H1 (cell line): ENCODE results near the gene CGGBP1. TPM values are rescaled to one million over a fixed set of nuclear protein-coding genes. Genes with fewer than 3 reads are reported as not detected.
A peak's percentile ranks its signal among the peaks of the same experiment; 100 is the strongest.

Source experiments
- CTCF ChIA-PET: fragments of 300-600 bp; sonication (Branson Sonifier 250); formaldehyde crosslinking; loops from one replicate; lab custom pipeline; 2021; ENCODE audit not compliant: partially characterized antibody; lab: Charles Lee
- POLR2A ChIA-PET: fragments of 300-600 bp; sonication (Branson Sonifier 250); formaldehyde crosslinking; loops from one replicate; lab custom pipeline; 2021; ENCODE audit warnings: inconsistent platforms; ENCODE audit not compliant: partially characterized antibody; lab: Charles Lee
- DNase-seq, 2 experiments: peaks; one replicate each; pipeline versions ENCODE4 v3.0.0 to v3.0.0-alpha.2; 2010 to 2022; ENCODE audit warnings: low spot score in 2 of 2, low read depth in 1 of 2, mixed read lengths in 1 of 2
- FAIRE-seq: peaks from 2 replicates; lab custom pipeline; 2011; peaks lifted over from hg19 to GRCh38; lab: Jason Lieb, UNC
- H2AFZ ChIP-seq: 2 replicates; pipeline ENCODE4 v1.8.1; 2012; ENCODE audit warnings: low read length, inconsistent platforms
- H2AK5ac ChIP-seq: 2 replicates; pipeline ENCODE4 v1.6.1; 2013; ENCODE audit warnings: low read depth, low read length
- H2BK120ac ChIP-seq: replicated peaks from 2 replicates; pipeline ENCODE3; 2013; ENCODE audit warnings: low read depth, low read length, inconsistent platforms
- H2BK12ac ChIP-seq: 2 replicates; pipeline ENCODE4 v1.6.1; 2013; ENCODE audit warnings: low read depth, low read length
- H2BK15ac ChIP-seq: 2 replicates; pipeline ENCODE4 v1.6.1; 2013; ENCODE audit warnings: low read length
- H2BK20ac ChIP-seq: 2 replicates; pipeline ENCODE4 v1.6.1; 2013; ENCODE audit warnings: low read length
- H2BK5ac ChIP-seq: 2 replicates; pipeline ENCODE4 v1.6.1; 2013; ENCODE audit warnings: low read depth, low read length
- H3K14ac ChIP-seq: 2 replicates; pipeline ENCODE4 v1.6.1; 2013; ENCODE audit warnings: inconsistent platforms; ENCODE audit not compliant: insufficient read length
- H3K18ac ChIP-seq: 2 replicates; pipeline ENCODE4 v1.6.1; 2013; ENCODE audit warnings: low read length; ENCODE audit errors: extremely low read depth
- H3K23ac ChIP-seq: 2 replicates; pipeline ENCODE4 v1.6.1; 2013; ENCODE audit warnings: inconsistent platforms; ENCODE audit not compliant: insufficient read length
- H3K23me2 ChIP-seq: 2 replicates; pipeline ENCODE4 v1.6.1; 2013; ENCODE audit warnings: low read depth, low read length
- H3K27ac ChIP-seq: 2 replicates; pipeline ENCODE4 v1.6.1; 2011; ENCODE audit warnings: low read depth, low read length, inconsistent platforms
- H3K27me3 ChIP-seq, 4 experiments: replicated peaks in 1 of 4; 1 replicate in 1 of 4; 2 replicates in 3 of 4; pipeline versions ENCODE4 v1.6.1 to v1.8.1; 2011 to 2013; ENCODE audit warnings: low read length in 3 of 4, mild to moderate bottlenecking in 3 of 4, inconsistent platforms in 2 of 4, mixed read lengths in 2 of 4, moderate library complexity in 1 of 4; ENCODE audit not compliant: control insufficient read depth in 3 of 4, insufficient read depth in 3 of 4; ENCODE audit errors: extremely low read depth in 1 of 4
- H3K36me3 ChIP-seq, 4 experiments: 2 replicates each; pipeline versions ENCODE4 v1.6.1 to v1.8.1; 2011 to 2013; ENCODE audit warnings: mild to moderate bottlenecking in 4 of 4, low read length in 3 of 4, moderate library complexity in 2 of 4, control low read depth in 1 of 4, inconsistent platforms in 1 of 4; ENCODE audit not compliant: insufficient read depth in 4 of 4, control insufficient read depth in 2 of 4
- H3K4ac ChIP-seq: replicated peaks from 2 replicates; pipeline ENCODE3; 2013; ENCODE audit warnings: low read length, low read depth, mixed read lengths, inconsistent platforms; ENCODE audit not compliant: insufficient read length
- H3K4me1 ChIP-seq, 4 experiments: replicated peaks in 1 of 4; 1 replicate in 1 of 4; 2 replicates in 3 of 4; pipeline versions ENCODE4 v1.6.1 to v1.8.1; 2011 to 2013; ENCODE audit warnings: low read length in 3 of 4, inconsistent platforms in 2 of 4, mixed read lengths in 1 of 4; ENCODE audit not compliant: insufficient read depth in 4 of 4, control insufficient read depth in 3 of 4
- H3K4me2 ChIP-seq, 2 experiments: 2 replicates each; pipeline versions ENCODE4 v1.6.1 to v1.8.1; 2011 to 2013; ENCODE audit warnings: low read depth in 2 of 2, low read length in 2 of 2, control low read depth in 1 of 2, inconsistent platforms in 1 of 2, mild to moderate bottlenecking in 1 of 2; ENCODE audit not compliant: insufficient read depth in 1 of 2
- H3K4me3 ChIP-seq, 4 experiments: fragments of 200-600, 300-600 bp in 1 of 4; sonication (generic), shearing (Covaris generic), sonication (Bioruptor Twin) in 1 of 4; 2 replicates each; pipeline versions ENCODE4 v1.5.1 to v1.8.1; 2011 to 2016; ENCODE audit warnings: low read length in 4 of 4, low read depth in 3 of 4, control low read depth in 2 of 4, inconsistent platforms in 2 of 4, mild to moderate bottlenecking in 2 of 4, mixed read lengths in 1 of 4, moderate library complexity in 1 of 4; ENCODE audit not compliant: insufficient read depth in 2 of 4; ENCODE audit errors: extremely low read depth in 1 of 4
- H3K56ac ChIP-seq: replicated peaks from 2 replicates; pipeline ENCODE3; 2013; ENCODE audit warnings: low read depth, mild to moderate bottlenecking, mixed read lengths, low read length, inconsistent platforms; ENCODE audit not compliant: insufficient read length
- H3K79me1 ChIP-seq: 2 replicates; pipeline ENCODE4 v1.6.1; 2013; ENCODE audit warnings: low read depth, low read length, control low read depth
- H3K79me2 ChIP-seq, 2 experiments: 2 replicates each; pipeline versions ENCODE4 v1.6.1 to v1.8.1; 2012 to 2013; ENCODE audit warnings: low read length in 2 of 2, mild to moderate bottlenecking in 2 of 2, inconsistent platforms in 1 of 2; ENCODE audit not compliant: insufficient read depth in 2 of 2, control insufficient read depth in 1 of 2
- H3K9ac ChIP-seq, 4 experiments: replicated peaks in 1 of 4; 1 replicate in 1 of 4; 2 replicates in 3 of 4; pipeline versions ENCODE4 v1.6.1 to v1.8.1; 2011 to 2013; ENCODE audit warnings: low read depth in 3 of 4, low read length in 3 of 4, control low read depth in 2 of 4, mild to moderate bottlenecking in 2 of 4, moderate library complexity in 2 of 4, inconsistent platforms in 1 of 4; ENCODE audit errors: extremely low read depth in 1 of 4
- H3K9me3 ChIP-seq, 2 experiments: 2 replicates each; pipeline versions ENCODE4 v1.6.1 to v1.8.1; 2012 to 2013; ENCODE audit warnings: mild to moderate bottlenecking in 2 of 2, moderate library complexity in 2 of 2, control low read depth in 1 of 2, inconsistent platforms in 1 of 2, low read depth in 1 of 2, low read length in 1 of 2, mixed read lengths in 1 of 2; ENCODE audit not compliant: insufficient read depth in 2 of 2
- H4K20me1 ChIP-seq, 2 experiments: replicated peaks in 1 of 2; 2 replicates each; pipeline versions ENCODE3 to v1.8.1; 2011 to 2013; ENCODE audit warnings: inconsistent platforms in 2 of 2, low read length in 2 of 2, mild to moderate bottlenecking in 1 of 2; ENCODE audit not compliant: insufficient read depth in 2 of 2, control insufficient read depth in 1 of 2
- H4K5ac ChIP-seq: 2 replicates; pipeline ENCODE4 v1.6.1; 2013; ENCODE audit warnings: low read length, low read depth, mixed read lengths, inconsistent platforms; ENCODE audit not compliant: insufficient read length
- H4K8ac ChIP-seq: 2 replicates; pipeline ENCODE4 v1.8.0; 2013; ENCODE audit warnings: mild to moderate bottlenecking, moderate library complexity, low read length, inconsistent platforms; ENCODE audit not compliant: insufficient read depth; ENCODE audit errors: extremely low read depth
- H4K91ac ChIP-seq: replicated peaks from 2 replicates; pipeline ENCODE3; 2013; ENCODE audit warnings: low read length, mixed read lengths, inconsistent platforms; ENCODE audit not compliant: insufficient read length
- ATF3 ChIP-seq: IDR thresholded peaks from 2 replicates; pipeline ENCODE4 v1.6.1; 2011; ENCODE audit warnings: low read depth, mild to moderate bottlenecking, low read length; ENCODE audit not compliant: insufficient read depth
- CBX5 ChIP-seq: fragments of 300-800, 300-1000 bp; sonication (generic); IDR thresholded peaks from 2 replicates; pipeline ENCODE4 v1.7.1; 2016; ENCODE audit warnings: antibody characterized with exemption, low read length, low read depth
- CHD1 ChIP-seq: IDR thresholded peaks from 2 replicates; pipeline ENCODE4 v1.6.1; 2012; ENCODE audit warnings: low read depth, low read length, improper control_type of control experiment
- CTCF ChIP-seq, 3 experiments: IDR thresholded peaks; 1 replicate in 2 of 3; 2 replicates in 1 of 3; pipeline versions ENCODE4 v1.5.1 to v1.6.1; 2011; ENCODE audit warnings: low read length in 3 of 3, mild to moderate bottlenecking in 3 of 3, inconsistent platforms in 2 of 3, low read depth in 1 of 3, moderate library complexity in 1 of 3; ENCODE audit not compliant: insufficient read depth in 1 of 3; ENCODE audit errors: control extremely low read depth in 1 of 3
- GTF2F1 ChIP-seq: IDR thresholded peaks from 2 replicates; pipeline ENCODE4 v1.6.1; 2012; ENCODE audit warnings: low read depth, low read length, improper control_type of control experiment, borderline replicate concordance
- NRF1 ChIP-seq: IDR thresholded peaks from 2 replicates; pipeline ENCODE4 v1.6.1; 2011; ENCODE audit warnings: mild to moderate bottlenecking, low read depth, low read length, improper control_type of control experiment
- RAD21 ChIP-seq, 2 experiments: IDR thresholded peaks in 1 of 2; conservative IDR thresholded peaks in 1 of 2; 2 replicates each; pipeline ENCODE4 v1.6.1; 2011; ENCODE audit warnings: low read depth in 2 of 2, low read length in 2 of 2, improper control_type of control experiment in 1 of 2, inconsistent platforms in 1 of 2, mild to moderate bottlenecking in 1 of 2, moderate library complexity in 1 of 2
- RNF2 ChIP-seq: fragments of 200-900, 300-1000 bp; sonication (generic); IDR thresholded peaks from 2 replicates; pipeline ENCODE4 v1.7.1; 2016; ENCODE audit warnings: borderline replicate concordance, low read depth, mild to moderate bottlenecking, antibody characterized with exemption, low read length; ENCODE audit not compliant: poor library complexity, severe bottlenecking; ENCODE audit errors: missing control alignments
- SUZ12 ChIP-seq: fragments of 200-600 bp; sonication (generic); IDR thresholded peaks from 2 replicates; pipeline ENCODE4 v1.6.1; 2012; ENCODE audit warnings: mild to moderate bottlenecking, inconsistent platforms, low read length, moderate library complexity, mixed read lengths
- YY1 ChIP-seq: IDR thresholded peaks from 2 replicates; pipeline ENCODE4 v1.6.1; 2011; ENCODE audit warnings: low read depth, mild to moderate bottlenecking, low read length
- WGBS, 2 experiments: shearing (Covaris generic) in 1 of 2; methylation state at CpG; one replicate each; pipeline versions ENCODE4 v1.1.6 to v1.1.7; 2013 to 2015; ENCODE audit warnings: low lambda C conversion rate in 2 of 2, mixed read lengths in 2 of 2, inconsistent platforms in 1 of 2, low coverage in 1 of 2, missing lambda C conversion rate in 1 of 2; ENCODE audit not compliant: insufficient replicate concordance in 2 of 2, insufficient coverage in 1 of 2, insufficient read length in 1 of 2; ENCODE audit errors: extremely low coverage in 1 of 2, missing lambda C conversion rate in 1 of 2; 5-methylcytosine and 5-hydroxymethylcytosine counted together
- polyA plus RNA-seq, 7 experiments: library from polyadenylated mRNA; depleted of rRNA in 3 of 7; stranded (reverse) in 5 of 7; unstranded in 2 of 7; fragments of >200 nt in 5 of 7; fragments of 200-250 nt in 2 of 7; gene quantifications; 1 replicate in 5 of 7; 2 replicates in 1 of 7; 4 replicates in 1 of 7; pipeline versions ENCODE4 v1.2.1 to v1.2.3, GENCODE V29; 2011 to 2013; ENCODE audit warnings: missing spikeins in 2 of 7, mixed read lengths in 2 of 7
- total RNA-seq: library from RNA; stranded (reverse); fragmentation: NEBNext Ultra II Directional; extraction: Animal tissue kit (Norgen Biotek cat#: 25700); gene quantifications from 2 replicates; pipeline ENCODE4 v1.2.1, GENCODE V29; 2021

CGGBP1 gene
- total and polyA plus RNA-seq, 2 of the 8 experiments (the other 6 are each of a cell fraction or from before 2014, with no cell fraction given), result 22.9 to 61.4 TPM

- Histone ChIP-seq H3K4me3 (no peak overlapping the region), H2AFZ (no peak overlapping the region; the same call in 1 of the 2 replicates), H3K23me2 (no peaks in the 10 kb centered on the region), H3K23ac (no peak overlapping the region), H3K56ac (no peak overlapping the region), H3K36me3 (no peaks in the 10 kb centered on the region), H3K14ac (no peak overlapping the region), H3K18ac (no peak overlapping the region), H4K20me1 (no peaks in the 10 kb centered on the region), H2BK15ac (no peak overlapping the region), H3K79me1 (no peaks in the 10 kb centered on the region), H3K4me1 (no peaks in the 10 kb centered on the region), H3K9me3 (no peaks in the 10 kb centered on the region), H3K9ac (no peak overlapping the region), H3K79me2 (no peaks in the 10 kb centered on the region), H3K4ac (no peak overlapping the region), H2BK12ac (no peak overlapping the region), H2BK120ac (no peak overlapping the region), H4K5ac (no peak overlapping the region), H3K4me2 (no peak overlapping the region), H2BK20ac (no peak overlapping the region), H2AK5ac (no peak overlapping the region), H3K27ac (no peak overlapping the region), H3K27me3 (no peaks in the 10 kb centered on the region), H2BK5ac (no peak overlapping the region), H4K91ac (no peak overlapping the region), H4K8ac (no peak overlapping the region)
- ChIA-PET POLR2A (no interaction called here), CTCF (interaction anchor here (1.5 kb wide), 1 partner anchor 12 kb away, joined by 3 read pairs; no protein-coding TSS in a partner anchor)
- no peak for FAIRE-seq
- no peak for DNase-seq
- 97% methylated on average over 3 of the region's 3 CpGs; no CpG with 5 or more reads in 1 of the 2 experiments for WGBS, 2 experiments
- TF ChIP-seq CHD1 (no peak), ATF3 (no peak), GTF2F1 (no peak), RAD21 (IDR thresholded peaks at IDR 0.05 in 1 of 2, conservative IDR thresholded peaks at IDR 0.05 in 1 of 2; ENCODE audit: low read depth in 2 of 2, low read length in 2 of 2) (0 out of 4 replicates have a peak, but pooled peaks of 1 of the 2 experiments have one; percentile 12), NRF1 (no peak), SUZ12 (no peak), CBX5 (no peak), RNF2 (no peak), YY1 (0 out of 2 replicates have a peak, but pooled peaks have one; percentile 28), CTCF (IDR thresholded peaks at IDR 0.05; ENCODE audit: control extremely low read depth in 1 of 3, insufficient read depth in 1 of 3, low read depth in 1 of 3, low read length in 3 of 3) (peak in 2 of 3 experiments; percentile 1 to 17; a peak in 2 of 4 replicates)
Measured at GRCh38 chr3:88041005-88041404, 17.8 kb downstream of the CGGBP1 start.
